Mesendoderm (in vitro differentiated cells): ENCODE measurements around the gene GNPTG.

Experiments
- DNase-seq: peaks from one replicate; pipeline ENCODE4 v3.0.0; 2013
- H2AK5ac ChIP-seq: 2 replicates; pipeline ENCODE4 v1.6.1; 2013; ENCODE audit warnings: low read length, inconsistent platforms
- H2BK120ac ChIP-seq: 2 replicates; pipeline ENCODE4 v1.6.1; 2013; ENCODE audit warnings: low read depth, mild to moderate bottlenecking, low read length, moderate library complexity, mixed read lengths
- H2BK15ac ChIP-seq: replicated peaks from 2 replicates; pipeline ENCODE4 v1.6.1; 2013; ENCODE audit warnings: low read depth, mild to moderate bottlenecking, moderate library complexity
- H2BK5ac ChIP-seq: 2 replicates; pipeline ENCODE4 v1.6.1; 2013; ENCODE audit warnings: low read length, inconsistent platforms
- H3K18ac ChIP-seq: 2 replicates; pipeline ENCODE4 v1.6.1; 2013; ENCODE audit warnings: mild to moderate bottlenecking, low read length, mixed read lengths
- H3K23ac ChIP-seq: one replicate; pipeline ENCODE4 v1.6.1; 2013; ENCODE audit warnings: low read length
- H3K27ac ChIP-seq: 2 replicates; pipeline ENCODE4 v1.5.1; 2013; ENCODE audit warnings: low read depth, mild to moderate bottlenecking, inconsistent platforms, low read length, moderate library complexity
- H3K27me3 ChIP-seq: 2 replicates; pipeline ENCODE4 v1.6.1; 2013; ENCODE audit warnings: low read length, control low read depth, mild to moderate bottlenecking, inconsistent platforms; ENCODE audit not compliant: insufficient read depth, poor library complexity
- H3K36me3 ChIP-seq: 2 replicates; pipeline ENCODE4 v1.6.1; 2013; ENCODE audit warnings: low read length, inconsistent platforms; ENCODE audit not compliant: control insufficient read depth, insufficient read depth
- H3K4ac ChIP-seq: one replicate; pipeline ENCODE4 v1.6.1; 2013; ENCODE audit warnings: low read depth, mild to moderate bottlenecking, low read length, moderate library complexity
- H3K4me1 ChIP-seq: 2 replicates; pipeline ENCODE4 v1.6.1; 2013; ENCODE audit warnings: low read depth, low read length, inconsistent platforms; ENCODE audit not compliant: control insufficient read depth
- H3K4me2 ChIP-seq: 2 replicates; pipeline ENCODE4 v1.6.1; 2013; ENCODE audit warnings: low read length
- H3K4me3 ChIP-seq: 2 replicates; pipeline ENCODE4 v1.5.1; 2013; ENCODE audit warnings: mild to moderate bottlenecking, low read length
- H3K56ac ChIP-seq: one replicate; pipeline ENCODE4 v1.6.1; 2013; ENCODE audit warnings: low read length
- H3K79me1 ChIP-seq: 2 replicates; pipeline ENCODE4 v1.6.1; 2013; ENCODE audit warnings: low read length, inconsistent platforms
- H3K79me2 ChIP-seq: 2 replicates; pipeline ENCODE4 v1.6.1; 2013; ENCODE audit warnings: mild to moderate bottlenecking, low read length; ENCODE audit not compliant: control insufficient read depth, insufficient read depth
- H3K9ac ChIP-seq: 2 replicates; pipeline ENCODE4 v1.6.1; 2013; ENCODE audit warnings: low read length, inconsistent platforms
- H4K5ac ChIP-seq: one replicate; pipeline ENCODE4 v1.6.1; 2013; ENCODE audit warnings: low read length
- H4K8ac ChIP-seq: one replicate; pipeline ENCODE4 v1.6.1; 2013; ENCODE audit warnings: low read depth, mild to moderate bottlenecking, control low read depth, low read length, moderate library complexity
- WGBS: extraction: QIAGEN DNeasy Blood & Tissue Kit; methylation state at CpG from one replicate; pipeline ENCODE4 v1.1.7; 2013; ENCODE audit warnings: low lambda C conversion rate, missing lambda C conversion rate; ENCODE audit not compliant: insufficient coverage; ENCODE audit errors: extremely low coverage; 5-methylcytosine and 5-hydroxymethylcytosine counted together

The GNPTG gene

DNA sequence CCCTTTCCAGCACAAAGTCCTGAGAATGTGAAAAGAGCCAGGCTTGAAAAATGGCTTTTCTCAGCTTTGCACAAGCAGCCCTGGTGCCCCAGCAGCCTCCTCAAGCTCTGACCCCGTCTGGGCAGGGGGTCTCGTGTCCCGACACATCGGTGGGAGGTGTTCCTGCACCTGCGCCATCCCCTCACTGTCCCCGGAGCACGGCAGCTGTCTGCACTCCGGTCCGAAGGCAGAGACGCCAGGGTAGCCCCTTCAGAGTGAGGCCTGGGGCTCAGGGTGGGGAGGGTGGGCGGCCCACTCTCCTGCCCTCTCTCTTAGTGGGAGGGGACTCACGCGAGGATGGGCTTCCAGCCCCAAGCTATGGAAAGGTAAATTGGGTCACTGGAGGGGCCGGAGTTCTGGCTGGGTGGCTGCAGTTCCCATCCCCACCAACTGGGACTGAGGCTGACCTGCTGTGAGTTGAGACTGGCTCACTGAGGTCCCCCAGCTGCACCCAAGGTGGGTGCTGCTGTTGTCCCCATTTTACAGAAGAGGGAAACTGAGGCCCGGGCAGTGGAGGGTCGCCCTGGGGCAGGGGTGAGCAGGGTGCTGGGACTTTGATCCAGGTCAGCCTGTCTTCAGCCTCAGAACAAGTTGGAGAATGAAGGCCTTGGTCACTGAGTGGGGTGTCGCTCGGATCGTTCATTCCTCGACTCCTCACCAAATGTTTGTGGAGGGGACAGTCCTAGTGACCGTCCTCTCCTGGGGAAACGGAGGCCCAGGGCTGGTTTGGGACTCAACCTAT, 20.6 kb upstream of the GNPTG start:
- no peak for DNase-seq
- Histone ChIP-seq H3K4me1 (peaks cover 2% of the 10 kb centered on the region), H3K4ac (peak overlapping the region; percentile 22), H3K36me3 (no peaks in the 10 kb centered on the region), H2BK120ac (peak overlapping the region; percentile 2), H2BK15ac (no peak overlapping the region), H2BK5ac (no peak overlapping the region), H3K4me3 (no peak overlapping the region), H3K79me1 (no peaks in the 10 kb centered on the region), H4K5ac (no peak overlapping the region), H3K23ac (no peak overlapping the region), H3K27ac (no peak overlapping the region), H3K27me3 (peaks cover 10% of the 10 kb centered on the region), H3K79me2 (no peaks in the 10 kb centered on the region), H3K18ac (peak overlapping the region; percentile 25), H3K9ac (peak overlapping the region; percentile 57), H3K56ac (peak overlapping the region; percentile 45), H2AK5ac (peak overlapping the region; percentile 79), H4K8ac (no peak overlapping the region), H3K4me2 (peak overlapping the region; percentile 87)
- no CpG with 5 or more reads among the region's 22 CpGs for WGBS

DNA sequence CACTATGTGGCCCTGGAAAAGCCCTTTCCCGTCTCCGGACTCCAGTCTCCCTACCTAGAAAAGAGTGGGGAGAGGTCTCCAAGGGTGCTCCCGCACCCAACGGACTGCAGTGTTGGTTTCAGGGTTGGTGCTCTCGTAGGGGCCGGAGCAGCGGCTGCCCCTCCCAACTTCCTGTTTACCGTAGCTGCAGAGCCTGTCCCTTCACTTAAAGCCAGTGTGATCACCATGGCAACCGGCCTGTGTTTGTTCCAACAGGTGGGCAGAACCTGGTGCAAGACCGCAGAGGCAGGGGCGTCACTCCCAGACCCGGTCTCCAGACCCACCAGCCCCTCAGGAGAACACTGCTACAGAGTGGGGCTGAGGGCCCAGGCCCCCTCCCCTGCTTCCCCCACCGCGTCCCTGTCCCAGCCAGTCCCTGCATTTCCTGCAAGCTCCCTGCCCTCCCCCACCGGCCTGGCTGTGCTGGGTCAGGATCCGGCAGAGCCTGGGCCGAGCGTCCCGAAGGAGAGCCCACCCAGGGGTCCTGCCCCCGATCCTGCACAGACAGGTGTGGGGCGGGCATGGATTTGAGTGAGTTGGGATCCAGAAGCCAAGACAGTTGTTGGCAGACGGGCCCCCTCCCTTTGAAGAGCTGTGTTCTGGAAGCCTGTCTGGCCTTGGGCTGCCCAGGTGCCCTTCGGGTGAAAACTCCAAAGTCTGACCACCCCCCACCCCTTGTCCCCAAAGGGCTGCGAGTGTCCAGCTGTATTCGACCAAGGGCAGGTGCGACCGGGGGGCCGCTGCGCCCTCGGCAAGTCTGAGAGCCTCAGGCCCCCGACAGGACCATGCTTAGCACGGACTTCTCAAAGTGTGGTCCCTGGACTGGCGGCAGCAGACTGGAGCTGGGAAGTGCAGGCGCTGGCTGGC, 19.8 kb upstream of the GNPTG start:
- no CpG with 5 or more reads among the region's 34 CpGs for WGBS
- no peak overlapping the region for H3K27ac ChIP-seq
- peak overlapping the region; percentile 25 for H3K18ac ChIP-seq
- H3K23ac ChIP-seq = no peak overlapping the region
- H3K4me1 ChIP-seq = peaks cover 2% of the 10 kb centered on the region
- no peak overlapping the region for H3K4me3 ChIP-seq
- H3K36me3 ChIP-seq = no peaks in the 10 kb centered on the region
- H2AK5ac ChIP-seq = no peak overlapping the region
- no peak overlapping the region for H2BK120ac ChIP-seq
- no peak overlapping the region for H4K8ac ChIP-seq
- peak; percentile 99 for DNase-seq
- H3K27me3 ChIP-seq = peaks cover 10% of the 10 kb centered on the region
- H3K9ac ChIP-seq = peak overlapping the region; percentile 61
- no peaks in the 10 kb centered on the region for H3K79me2 ChIP-seq
- no peak overlapping the region for H2BK15ac ChIP-seq
- no peak overlapping the region for H4K5ac ChIP-seq
- peak overlapping the region; percentile 79 for H3K56ac ChIP-seq
- H3K4me2 ChIP-seq = peak overlapping the region; percentile 87
- H3K79me1 ChIP-seq = no peaks in the 10 kb centered on the region
- H3K4ac ChIP-seq = peak overlapping the region; percentile 22
- no peak overlapping the region for H2BK5ac ChIP-seq

DNA sequence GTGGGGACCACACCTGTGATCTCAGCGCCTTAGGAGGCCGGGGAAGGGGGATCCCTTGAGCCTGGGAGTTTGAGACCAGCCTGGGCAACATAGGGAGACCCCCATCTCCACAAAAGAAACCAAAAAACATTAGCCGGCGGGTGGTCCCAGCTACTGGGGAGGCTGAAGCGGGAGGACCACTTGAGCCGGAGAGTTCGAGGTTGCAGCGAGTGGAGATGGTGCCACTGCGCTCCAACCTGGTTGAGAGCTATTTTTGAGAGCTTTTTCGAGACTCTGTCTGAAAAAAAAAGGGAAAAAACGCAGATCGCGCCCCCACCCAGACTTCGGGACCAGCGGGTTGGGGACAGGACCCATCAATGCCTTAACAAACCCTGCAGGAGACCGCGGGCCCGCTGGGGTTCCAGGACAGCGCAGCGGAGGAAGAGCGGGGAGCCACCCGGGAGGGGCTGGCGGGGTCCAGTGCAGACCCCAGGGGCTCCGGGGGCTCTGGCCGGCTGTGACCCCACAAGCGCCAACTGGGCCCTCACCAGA, 19.0 kb upstream of the GNPTG start:
- peak; percentile 45 for DNase-seq
- Histone ChIP-seq H4K8ac (no peak overlapping the region), H2BK15ac (no peak overlapping the region), H4K5ac (no peak overlapping the region), H3K79me1 (no peaks in the 10 kb centered on the region), H3K56ac (peak overlapping the region; percentile 79), H3K27me3 (peaks cover 10% of the 10 kb centered on the region), H3K4me3 (no peak overlapping the region), H3K9ac (peak overlapping the region; percentile 61), H3K4me1 (peaks cover 2% of the 10 kb centered on the region), H3K36me3 (no peaks in the 10 kb centered on the region), H3K79me2 (no peaks in the 10 kb centered on the region), H3K4ac (no peak overlapping the region), H2BK5ac (no peak overlapping the region), H3K18ac (peak overlapping the region; percentile 16), H3K4me2 (peak overlapping the region; percentile 87), H2AK5ac (no peak overlapping the region), H3K23ac (no peak overlapping the region), H3K27ac (no peak overlapping the region), H2BK120ac (no peak overlapping the region)
- WGBS = no CpG with 5 or more reads among the region's 26 CpGs

DNA sequence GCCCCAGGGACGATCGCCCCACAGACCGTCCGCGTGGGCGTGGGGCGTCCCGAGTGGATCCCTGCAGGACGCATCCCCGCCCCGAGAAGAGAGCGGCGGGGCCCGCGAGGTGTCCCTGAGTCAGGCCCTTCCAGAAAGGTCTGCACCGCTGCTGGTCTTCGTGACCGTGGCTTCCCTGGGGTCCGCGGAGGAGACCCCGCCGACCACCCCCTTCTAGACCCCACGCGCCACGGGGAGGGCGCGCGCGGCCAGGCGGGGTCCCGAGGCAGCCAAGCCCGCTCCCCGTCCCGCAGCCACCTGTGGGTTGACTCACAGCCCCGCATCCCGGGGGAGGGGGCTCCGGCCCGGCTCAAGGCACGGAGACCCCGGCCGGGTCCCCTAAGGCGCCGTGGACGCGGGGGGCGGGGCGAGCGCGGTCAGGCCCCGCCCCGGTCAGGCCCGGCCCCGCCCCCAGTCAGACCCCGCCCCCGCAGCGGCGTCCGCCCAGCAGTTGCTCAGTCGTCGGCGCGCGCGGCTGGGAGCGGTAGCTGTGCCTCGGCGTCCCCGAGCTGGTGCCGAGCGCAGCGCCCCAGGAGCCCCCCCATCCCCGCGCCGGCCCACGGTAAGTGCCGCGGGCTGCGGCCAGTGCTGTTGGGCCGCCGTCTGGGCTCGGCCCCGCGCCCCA, 18.4 kb upstream of the GNPTG start, which contains the start of gene BAIAP3:
BAIAP3 (plus strand) TSS at position 497 of the 664 bp plus-strand sequence. CDS start 4,905 bp downstream, outside the sequence.
- peak within 1 kb of the TSS; percentile 87 for H3K4me2 ChIP-seq
- no peak within 1 kb of the TSS for H2AK5ac ChIP-seq
- H3K4ac ChIP-seq = no peak within 1 kb of the TSS
- no CpG with 5 or more reads among the region's 83 CpGs for WGBS
- peak within 1 kb of the TSS; percentile 16 for H3K18ac ChIP-seq
- peak; percentile 40 for DNase-seq
- H4K8ac ChIP-seq = no peak within 1 kb of the TSS
- H3K23ac ChIP-seq = peak within 1 kb of the TSS; percentile 45
- H2BK120ac ChIP-seq = no peak within 1 kb of the TSS
- peak within 1 kb of the TSS; percentile 79 for H3K56ac ChIP-seq
- peaks cover 10% of the 10 kb centered on the region for H3K27me3 ChIP-seq
- no peaks in the 10 kb centered on the region for H3K36me3 ChIP-seq
- peaks cover 2% of the 10 kb centered on the region for H3K4me1 ChIP-seq
- H3K79me1 ChIP-seq = no peaks in the 10 kb centered on the region
- no peak within 1 kb of the TSS for H2BK15ac ChIP-seq
- peak within 1 kb of the TSS; percentile 61 for H3K9ac ChIP-seq
- H3K27ac ChIP-seq = no peak within 1 kb of the TSS
- H2BK5ac ChIP-seq = no peak within 1 kb of the TSS
- H3K79me2 ChIP-seq = no peaks in the 10 kb centered on the region
- H4K5ac ChIP-seq = no peak within 1 kb of the TSS
- no peak within 1 kb of the TSS for H3K4me3 ChIP-seq

DNA sequence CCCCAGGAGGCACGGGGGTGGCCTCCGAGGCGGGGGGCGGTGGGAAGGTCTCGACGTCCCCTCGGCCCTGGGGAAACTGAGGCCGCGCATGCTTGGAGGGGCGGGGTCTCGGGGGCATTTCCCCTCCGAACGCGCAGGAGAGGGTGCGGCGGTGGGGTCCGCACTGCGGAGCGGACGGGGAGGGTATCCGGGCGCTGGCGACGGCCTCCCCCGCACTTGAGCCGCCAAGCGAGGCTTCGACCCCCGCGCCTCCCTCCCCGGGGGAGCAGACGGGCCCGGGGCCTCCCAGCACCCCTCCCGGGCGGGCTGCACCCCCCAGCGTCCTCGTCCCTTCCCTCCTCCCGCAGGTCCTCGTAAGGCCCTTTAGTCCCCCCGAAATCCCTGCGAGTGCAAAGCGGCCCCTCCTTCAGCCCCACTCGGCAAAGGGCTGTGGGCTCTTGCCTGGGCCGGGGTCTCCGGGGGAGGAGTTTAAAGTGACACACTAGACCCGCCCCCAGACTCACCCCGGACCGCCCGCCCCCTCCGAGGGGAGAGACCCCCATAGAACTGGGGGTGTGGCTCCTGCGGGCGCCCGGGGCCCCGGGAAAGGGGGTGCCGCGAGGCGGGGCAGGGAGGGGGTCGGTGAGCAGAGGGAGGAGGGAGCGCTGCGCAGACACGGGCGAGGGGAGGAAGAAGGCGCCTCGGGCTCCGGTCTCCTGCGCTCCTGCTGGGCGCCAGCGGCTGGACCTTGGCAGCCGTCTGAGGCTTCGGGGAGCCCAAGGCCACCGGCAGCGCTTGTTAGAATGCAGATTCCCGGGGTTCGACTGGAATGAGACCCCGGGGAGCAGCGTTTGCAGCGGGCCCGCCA, 17.7 kb upstream of the GNPTG start:
- Histone ChIP-seq H3K4me2 (no peak overlapping the region), H3K4me3 (no peak overlapping the region), H3K4me1 (peaks cover 2% of the 10 kb centered on the region)

More for the DNA sequence above, 17.7 kb upstream of the GNPTG start:
- Histone ChIP-seq H2AK5ac (no peak overlapping the region), H4K5ac (no peak overlapping the region), H3K27ac (no peak overlapping the region), H3K79me1 (no peaks in the 10 kb centered on the region), H3K23ac (peak overlapping the region; percentile 45), H2BK15ac (no peak overlapping the region), H3K56ac (peak overlapping the region; percentile 60), H2BK5ac (no peak overlapping the region), H3K9ac (peak overlapping the region; percentile 47), H3K18ac (no peak overlapping the region), H3K27me3 (peaks cover 10% of the 10 kb centered on the region), H4K8ac (no peak overlapping the region), H3K79me2 (no peaks in the 10 kb centered on the region), H3K4ac (no peak overlapping the region), H3K36me3 (no peaks in the 10 kb centered on the region), H2BK120ac (no peak overlapping the region)
- WGBS = no CpG with 5 or more reads among the region's 78 CpGs
- DNase-seq = no peak
